Lung (tissue), 12 donors: Measurements from ENCODE around the gene ACSF3. TPM values are rescaled to one million over a fixed set of nuclear protein-coding genes. Genes with fewer than 3 reads are reported as not detected.

ENCODE experiments used
- ATAC-seq: fragments of 200-7000 bp; cut with Tn5 transposase; one replicate; pipeline ENCODE4 v1.9.1; 2020; ENCODE audit warnings: moderate number of reproducible peaks; ENCODE audit not compliant: insufficient read depth, low FRiP score
- DNase-seq, 3 donors: peaks; one replicate each; pipeline ENCODE4 v3.0.0-alpha.2; 2013 to 2017
- H3K27ac ChIP-seq, 2 donors: one replicate each; pipeline ENCODE4 v1.5.1; 2013; ENCODE audit warnings: mild to moderate bottlenecking in 2 of 2, moderate library complexity in 2 of 2, control low read depth in 1 of 2, inconsistent platforms in 1 of 2, low read depth in 1 of 2, low read length in 1 of 2
- H3K27me3 ChIP-seq, 3 donors: one replicate each; pipeline ENCODE4 v1.5.1; 2013; ENCODE audit warnings: low read length in 2 of 3; ENCODE audit not compliant: control insufficient read depth in 3 of 3, insufficient read depth in 3 of 3
- H3K36me3 ChIP-seq, 4 donors: one replicate each; pipeline ENCODE4 v1.5.1; 2013; ENCODE audit warnings: low read length in 4 of 4, mild to moderate bottlenecking in 1 of 4, moderate library complexity in 1 of 4; ENCODE audit not compliant: control insufficient read depth in 4 of 4, insufficient read depth in 4 of 4
- H3K4me1 ChIP-seq, 5 donors: one replicate each; pipeline ENCODE4 v1.5.1; 2013; ENCODE audit warnings: low read length in 5 of 5, mild to moderate bottlenecking in 2 of 5, moderate library complexity in 1 of 5; ENCODE audit not compliant: control insufficient read depth in 5 of 5, insufficient read depth in 5 of 5
- H3K4me3 ChIP-seq: one replicate; pipeline ENCODE4 v1.5.1; 2013; ENCODE audit warnings: mild to moderate bottlenecking, control low read depth, moderate library complexity
- H3K9ac ChIP-seq, 2 donors: one replicate each; pipeline ENCODE4 v1.5.1; 2013; ENCODE audit warnings: low read length in 2 of 2, control low read depth in 1 of 2; ENCODE audit not compliant: insufficient read depth in 1 of 2
- H3K9me3 ChIP-seq, 4 donors: one replicate each; pipeline ENCODE4 v1.5.1; 2013; ENCODE audit warnings: low read length in 3 of 4, mild to moderate bottlenecking in 1 of 4, moderate library complexity in 1 of 4; ENCODE audit not compliant: control insufficient read depth in 4 of 4, insufficient read depth in 3 of 4
- WGBS, 2 donors: extraction: QIAGEN DNeasy Blood & Tissue Kit; methylation state at CpG; one replicate each; pipeline ENCODE4 v1.1.7; 2013; 5-methylcytosine and 5-hydroxymethylcytosine counted together
- polyA plus RNA-seq, 2 donors: library from polyadenylated mRNA; stranded (reverse); fragments of 200-250 nt; gene quantifications; one replicate each; pipeline ENCODE4 v1.2.1, GENCODE V29; 2013
- total RNA-seq, 2 donors: library from RNA; depleted of rRNA in 1 of 2; stranded (reverse); fragments of >200 nt in 1 of 2; gene quantifications; one replicate each; pipeline ENCODE4 v1.2.1, GENCODE V29; 2014 to 2021
- TF ChIP-seq, protein P1 (sequence below): IDR thresholded peaks from 2 replicates; pipeline ENCODE4 v1.5.1; 2012; ENCODE audit warnings: mild to moderate bottlenecking; ENCODE audit errors: control extremely low read depth, extremely low read depth
- donor health status: control.
- donor health status: control.
- donor health status: Bipolar disorder and iron deficiency.
- donor health status: healthy.
- donor health status: DM: yes; HTN: yes; CAD: no.

Gene ACSF3
- total and polyA plus RNA-seq, 4 donors = 17.4 to 33.6 (median 31.2) TPM

DNA sequence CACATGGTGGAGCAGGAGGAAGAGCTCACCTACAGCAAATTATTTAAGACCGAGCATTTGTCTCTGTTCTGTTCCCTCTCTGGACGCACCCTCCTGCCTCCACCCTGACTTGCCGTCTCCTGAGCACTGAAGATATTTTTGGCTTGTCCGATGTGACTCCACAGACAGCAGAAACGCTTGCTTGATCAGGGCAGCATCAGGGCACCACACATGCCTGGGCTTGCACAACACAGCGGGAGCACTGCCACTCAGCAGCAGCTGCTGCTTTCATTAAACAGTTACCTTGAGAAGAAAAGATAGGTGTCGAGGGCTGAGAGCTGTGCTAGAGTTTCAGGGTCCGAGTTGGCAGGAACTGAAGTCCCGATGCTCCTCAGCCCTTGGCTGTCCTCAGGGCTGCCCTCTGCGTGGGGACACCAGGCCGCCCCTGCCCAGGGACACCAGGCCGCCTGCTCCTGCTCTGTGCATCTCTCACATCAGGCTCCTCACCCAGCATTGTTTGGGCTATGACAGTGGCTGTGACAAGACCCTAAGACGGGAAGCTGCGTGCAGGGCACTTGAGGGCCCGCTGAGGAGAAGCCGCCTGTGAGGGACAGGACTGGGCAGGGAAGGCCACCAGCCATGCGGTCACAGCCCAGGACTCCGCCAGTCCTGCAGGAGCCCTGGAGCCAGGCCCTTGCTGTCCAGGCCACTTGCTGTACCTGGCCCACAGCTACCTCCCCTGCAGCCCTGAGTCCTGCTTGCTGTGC, 56.6 kb downstream of the ACSF3 start:
- Histone ChIP-seq H3K9me3 (peaks cover 0 to 4% (median 0%) of the 10 kb centered on the region in 4 donors), H3K36me3 (peaks cover 3 to 31% (median 21%) of the 10 kb centered on the region in 4 donors), H3K9ac (no peak overlapping the region), H3K27ac (no peak overlapping the region), H3K27me3 (no peaks in the 10 kb centered on the region), H3K4me1 (peaks cover 3 to 13% (median 8%) of the 10 kb centered on the region in 5 donors), H3K4me3 (no peak overlapping the region)
- TF ChIP-seq, protein P1, sequence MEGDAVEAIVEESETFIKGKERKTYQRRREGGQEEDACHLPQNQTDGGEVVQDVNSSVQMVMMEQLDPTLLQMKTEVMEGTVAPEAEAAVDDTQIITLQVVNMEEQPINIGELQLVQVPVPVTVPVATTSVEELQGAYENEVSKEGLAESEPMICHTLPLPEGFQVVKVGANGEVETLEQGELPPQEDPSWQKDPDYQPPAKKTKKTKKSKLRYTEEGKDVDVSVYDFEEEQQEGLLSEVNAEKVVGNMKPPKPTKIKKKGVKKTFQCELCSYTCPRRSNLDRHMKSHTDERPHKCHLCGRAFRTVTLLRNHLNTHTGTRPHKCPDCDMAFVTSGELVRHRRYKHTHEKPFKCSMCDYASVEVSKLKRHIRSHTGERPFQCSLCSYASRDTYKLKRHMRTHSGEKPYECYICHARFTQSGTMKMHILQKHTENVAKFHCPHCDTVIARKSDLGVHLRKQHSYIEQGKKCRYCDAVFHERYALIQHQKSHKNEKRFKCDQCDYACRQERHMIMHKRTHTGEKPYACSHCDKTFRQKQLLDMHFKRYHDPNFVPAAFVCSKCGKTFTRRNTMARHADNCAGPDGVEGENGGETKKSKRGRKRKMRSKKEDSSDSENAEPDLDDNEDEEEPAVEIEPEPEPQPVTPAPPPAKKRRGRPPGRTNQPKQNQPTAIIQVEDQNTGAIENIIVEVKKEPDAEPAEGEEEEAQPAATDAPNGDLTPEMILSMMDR = no peak
- WGBS, 2 donors = 96 to 97% methylated on average over 18 of the region's 18 CpGs
- ATAC-seq (no peak), DNase-seq (no peak)

DNA sequence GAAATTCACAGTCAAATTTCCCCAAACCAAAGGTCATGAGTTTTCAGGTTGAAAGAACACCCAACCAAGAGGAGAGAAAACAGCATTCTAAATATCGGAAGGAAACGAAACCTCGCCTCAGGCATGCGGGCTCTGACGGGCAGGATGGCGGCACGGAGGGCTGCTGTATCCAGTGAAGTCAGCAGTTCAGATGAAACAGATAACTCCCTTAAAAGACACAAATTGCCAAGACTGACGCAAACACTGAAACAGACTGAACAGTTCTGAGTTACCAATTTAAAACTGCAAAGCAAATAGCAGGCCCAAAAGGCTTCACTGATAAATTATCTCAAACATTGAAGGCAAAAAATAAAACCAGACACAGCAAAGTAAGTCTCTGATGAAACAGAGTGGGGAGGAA, 57.3 kb downstream of the ACSF3 start:
- H3K27ac ChIP-seq = no peak overlapping the region
- H3K36me3 ChIP-seq = peaks cover 3 to 30% (median 18%) of the 10 kb centered on the region in 4 donors
- peaks cover 5 to 18% (median 11%) of the 10 kb centered on the region in 5 donors for H3K4me1 ChIP-seq
- H3K27me3 ChIP-seq = no peaks in the 10 kb centered on the region
- ATAC-seq (no peak), DNase-seq (no peak)
- TF ChIP-seq, protein P1 = no peak
- H3K4me3 ChIP-seq = no peak overlapping the region
- 96 to 97% methylated on average over 8 of the region's 8 CpGs for WGBS, 2 donors
- peaks cover 0 to 4% (median 0%) of the 10 kb centered on the region in 4 donors for H3K9me3 ChIP-seq
- no peak overlapping the region for H3K9ac ChIP-seq

DNA sequence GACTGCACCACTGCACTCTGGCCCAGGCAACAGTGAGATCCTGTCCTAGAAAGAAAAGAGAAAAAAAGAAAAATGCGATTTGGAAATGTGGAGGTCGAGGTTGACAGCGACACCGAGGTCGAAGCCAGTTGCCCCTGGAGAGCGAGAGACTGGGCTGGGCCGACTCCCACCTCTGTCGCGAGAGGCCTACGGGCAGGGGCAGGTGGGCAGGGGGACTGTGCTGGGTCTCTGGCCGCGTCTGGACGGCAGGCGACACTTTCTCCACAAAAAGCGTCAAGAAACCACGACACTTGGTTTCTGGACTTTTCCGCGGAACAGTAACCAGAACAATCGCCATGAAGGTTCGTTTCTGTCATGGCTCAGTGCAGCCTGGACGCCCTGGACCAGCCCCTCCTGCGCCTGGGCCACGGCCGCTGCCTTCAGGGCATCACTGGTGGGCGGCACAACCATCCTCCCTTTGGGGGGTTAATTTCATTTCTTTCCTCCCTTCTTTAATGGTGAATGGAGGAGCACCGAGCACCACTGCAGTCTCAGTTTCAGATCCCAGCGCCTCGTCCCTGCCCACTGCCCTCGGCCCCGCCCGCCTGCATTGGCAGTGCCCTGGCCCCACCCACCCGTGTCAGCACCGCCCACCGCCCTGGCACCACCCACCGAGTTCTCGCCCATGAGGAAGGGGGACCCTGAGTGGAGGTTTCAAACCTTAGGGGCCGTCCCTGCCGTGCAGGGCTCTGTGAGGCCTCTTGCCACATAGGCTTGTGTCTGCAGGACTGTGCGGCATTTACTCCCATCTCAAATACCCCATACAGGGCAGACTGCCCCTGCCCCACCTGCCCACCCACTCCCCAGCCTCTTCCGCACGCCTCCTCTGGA, 59.4 kb downstream of the ACSF3 start:
- no peak overlapping the region for H3K27ac ChIP-seq
- peaks cover 0 to 4% (median 0%) of the 10 kb centered on the region in 4 donors for H3K9me3 ChIP-seq
- ATAC-seq (no peak), DNase-seq (no peak)
- 89% methylated on average over 41 of the region's 41 CpGs for WGBS, 2 donors
- H3K4me3 ChIP-seq = no peak overlapping the region
- peaks cover 5 to 21% (median 15%) of the 10 kb centered on the region in 5 donors for H3K4me1 ChIP-seq
- TF ChIP-seq, protein P1 = no peak
- no peaks in the 10 kb centered on the region for H3K27me3 ChIP-seq
- peaks cover 3 to 22% (median 12%) of the 10 kb centered on the region in 4 donors for H3K36me3 ChIP-seq
- H3K9ac ChIP-seq = no peak overlapping the region
